Testis (tissue), 2 donors: Measurements from ENCODE around the gene MATR3.

Source experiments
- POLR2A ChIP-seq: fragments of 450-650 bp; IDR thresholded peaks from one replicate; pipeline ENCODE4 v1.6.1; 2017; ENCODE audit warnings: antibody characterized with exemption, mild to moderate bottlenecking, moderate library complexity
- TF ChIP-seq, protein P1 (sequence below), 3 experiments: fragments of 450-650 bp in 2 of 3; fragments of 200-600 bp in 1 of 3; sonication (generic) in 1 of 3; IDR thresholded peaks; one replicate each; pipeline ENCODE4 v1.5.1; 2016 to 2019; ENCODE audit warnings: antibody characterized with exemption in 3 of 3, mild to moderate bottlenecking in 2 of 3, moderate library complexity in 1 of 3

DNA sequence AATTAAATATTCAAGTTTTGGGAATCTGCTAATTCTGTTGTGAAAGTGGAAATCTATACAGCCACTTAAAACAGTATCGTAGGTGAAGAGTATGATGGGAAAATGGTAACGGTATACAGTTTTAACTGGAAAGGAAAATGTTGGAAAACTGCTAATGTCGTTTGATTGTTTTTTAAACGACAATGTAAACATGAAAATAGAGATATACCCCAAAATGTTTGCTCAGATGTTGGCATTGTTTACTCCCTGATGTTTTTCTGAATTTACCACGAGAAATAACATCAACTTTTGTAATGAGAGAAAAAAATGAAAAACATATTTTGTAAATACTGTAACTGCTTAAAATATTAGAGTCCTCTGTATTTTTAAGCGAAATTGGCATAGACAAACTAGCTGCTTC is 2.7 kb downstream of the MATR3 start:
- TF ChIP-seq, protein P1, sequence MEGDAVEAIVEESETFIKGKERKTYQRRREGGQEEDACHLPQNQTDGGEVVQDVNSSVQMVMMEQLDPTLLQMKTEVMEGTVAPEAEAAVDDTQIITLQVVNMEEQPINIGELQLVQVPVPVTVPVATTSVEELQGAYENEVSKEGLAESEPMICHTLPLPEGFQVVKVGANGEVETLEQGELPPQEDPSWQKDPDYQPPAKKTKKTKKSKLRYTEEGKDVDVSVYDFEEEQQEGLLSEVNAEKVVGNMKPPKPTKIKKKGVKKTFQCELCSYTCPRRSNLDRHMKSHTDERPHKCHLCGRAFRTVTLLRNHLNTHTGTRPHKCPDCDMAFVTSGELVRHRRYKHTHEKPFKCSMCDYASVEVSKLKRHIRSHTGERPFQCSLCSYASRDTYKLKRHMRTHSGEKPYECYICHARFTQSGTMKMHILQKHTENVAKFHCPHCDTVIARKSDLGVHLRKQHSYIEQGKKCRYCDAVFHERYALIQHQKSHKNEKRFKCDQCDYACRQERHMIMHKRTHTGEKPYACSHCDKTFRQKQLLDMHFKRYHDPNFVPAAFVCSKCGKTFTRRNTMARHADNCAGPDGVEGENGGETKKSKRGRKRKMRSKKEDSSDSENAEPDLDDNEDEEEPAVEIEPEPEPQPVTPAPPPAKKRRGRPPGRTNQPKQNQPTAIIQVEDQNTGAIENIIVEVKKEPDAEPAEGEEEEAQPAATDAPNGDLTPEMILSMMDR (IDR thresholded peaks at IDR 0.05): no peak
- TF ChIP-seq POLR2A: no peak
